Upper lobe of left lung (tissue), 6 donors: Measurements from ENCODE around the gene CENPQ. TPM values are rescaled to one million over a fixed set of nuclear protein-coding genes. Genes with fewer than 3 reads are reported as not detected.

Experiments
- ATAC-seq, 2 donors: fragments of 200-7000 bp; cut with Tn5 transposase; one replicate each; pipeline ENCODE4 v1.9.1; 2022; ENCODE audit warnings: mild to moderate bottlenecking in 2 of 2, moderate library complexity in 2 of 2; ENCODE audit not compliant: low FRiP score in 2 of 2
- DNase-seq, 2 donors: peaks; one replicate each; pipeline ENCODE4 v3.0.0-alpha.2; 2019 to 2020
- H3K27ac ChIP-seq, 4 donors: fragments of 200-600 bp; sonication (generic); one replicate each; pipeline ENCODE4 v1.5.1; 2016 to 2019
- H3K27me3 ChIP-seq, 4 donors: fragments of 200-600 bp; sonication (generic); one replicate each; pipeline ENCODE4 v1.5.1; 2017 to 2019
- H3K36me3 ChIP-seq, 4 donors: fragments of 200-600 bp; sonication (generic); one replicate each; pipeline ENCODE4 v1.5.1; 2016 to 2019
- H3K4me1 ChIP-seq, 4 donors: fragments of 200-600 bp; sonication (generic); one replicate each; pipeline ENCODE4 v1.5.1; 2018 to 2019
- H3K4me3 ChIP-seq, 4 donors: fragments of 200-600 bp; sonication (generic); one replicate each; pipeline ENCODE4 v1.5.1; 2017 to 2019; ENCODE audit warnings: mild to moderate bottlenecking in 2 of 4, moderate library complexity in 1 of 4
- H3K9me3 ChIP-seq, 4 donors: fragments of 200-600 bp; sonication (generic); one replicate each; pipeline ENCODE4 v1.5.1; 2018 to 2019
- CTCF ChIP-seq, 6 experiments: fragments of 450-650 bp in 4 of 6; fragments of 200-600 bp in 2 of 6; sonication (generic) in 2 of 6; IDR thresholded peaks; one replicate each; pipeline ENCODE4 v1.5.1; 2016 to 2019; ENCODE audit warnings: antibody characterized with exemption in 6 of 6
- EP300 ChIP-seq, 4 donors: sonication (generic); formaldehyde crosslinking; IDR thresholded peaks; one replicate each; pipeline ENCODE4 v1.5.1; 2017; ENCODE audit warnings: antibody characterized with exemption in 4 of 4, control low read depth in 2 of 4
- POLR2A ChIP-seq, 4 donors: fragments of 450-650 bp; IDR thresholded peaks; one replicate each; pipeline ENCODE4 v1.5.1; 2016 to 2017; ENCODE audit warnings: antibody characterized with exemption in 4 of 4, mild to moderate bottlenecking in 2 of 4
- POLR2AphosphoS5 ChIP-seq, 2 donors: sonication (generic); formaldehyde crosslinking; IDR thresholded peaks; one replicate each; pipeline ENCODE4 v1.5.1; 2017; ENCODE audit warnings: antibody characterized with exemption in 2 of 2
- WGBS, 2 donors: methylation state at CpG; one replicate each; pipeline ENCODE4 v1.1.5; 2017 to 2018; 5-methylcytosine and 5-hydroxymethylcytosine counted together
- total RNA-seq, 6 donors: library from RNA; depleted of rRNA in 4 of 6; stranded (reverse); fragments of >200 nt in 4 of 6; gene quantifications; one replicate each; pipeline versions ENCODE4 v1.1.0 to v1.2.1, GENCODE V29; 2016 to 2021
- donor health status: DM: no; HTN: no; CAD: no; lungs with moderate emphysema.
- donor health status: DM: no; HTN: yes; CAD: no; lungs with severe emphysema.

The CENPQ gene
- total RNA-seq, 6 donors from 2014 or later, result 0.22 to 4.1 (median 3.6) TPM; not detected in 1

GRCh38 chr6:49524541-49524940, 61.4 kb downstream of the CENPQ start:
- Histone ChIP-seq H3K36me3 (no peaks in the 10 kb centered on the region), H3K27ac (no peak overlapping the region), H3K4me3 (no peak overlapping the region), H3K27me3 (no peaks in the 10 kb centered on the region), H3K9me3 (no peaks in the 10 kb centered on the region), H3K4me1 (no peaks in the 10 kb centered on the region)
- ATAC-seq (no peak), DNase-seq (no peak)
- no peak for TF ChIP-seq POLR2AphosphoS5 (IDR thresholded peaks at IDR 0.05)
- no peak for TF ChIP-seq EP300 (IDR thresholded peaks at IDR 0.05)
- no peak for TF ChIP-seq POLR2A (IDR thresholded peaks at IDR 0.05)
- no peak for TF ChIP-seq CTCF (IDR thresholded peaks at IDR 0.05)
- WGBS, 2 donors, result 89 to 91% methylated on average over 7 of the region's 7 CpGs

GRCh38 chr6:49526598-49526997, 63.4 kb downstream of the CENPQ start:
- ATAC-seq (no peak), DNase-seq (no peak)
- Histone ChIP-seq H3K9me3 (no peaks in the 10 kb centered on the region), H3K27me3 (no peaks in the 10 kb centered on the region), H3K4me3 (no peak overlapping the region), H3K27ac (no peak overlapping the region), H3K36me3 (no peaks in the 10 kb centered on the region), H3K4me1 (no peaks in the 10 kb centered on the region)
- TF ChIP-seq POLR2A (IDR thresholded peaks at IDR 0.05) (no peak), EP300 (IDR thresholded peaks at IDR 0.05) (no peak), CTCF (IDR thresholded peaks at IDR 0.05) (no peak), POLR2AphosphoS5 (IDR thresholded peaks at IDR 0.05) (no peak)
- 72 to 81% methylated on average over 11 to 12 of the region's 12 CpGs for WGBS, 2 donors

GRCh38 chr6:49527320-49527719, 64.2 kb downstream of the CENPQ start:
- H3K9me3 ChIP-seq, result no peaks in the 10 kb centered on the region

GRCh38 chr6:49528571-49528970, 65.4 kb downstream of the CENPQ start:
- ATAC-seq (no peak), DNase-seq (no peak)
- TF ChIP-seq POLR2A (IDR thresholded peaks at IDR 0.05) (no peak), POLR2AphosphoS5 (IDR thresholded peaks at IDR 0.05) (no peak), CTCF (IDR thresholded peaks at IDR 0.05) (no peak), EP300 (IDR thresholded peaks at IDR 0.05) (no peak)
- no peaks in the 10 kb centered on the region for H3K9me3 ChIP-seq
- H3K27ac ChIP-seq, result no peak overlapping the region
- no peak overlapping the region for H3K4me3 ChIP-seq
- H3K4me1 ChIP-seq, result no peaks in the 10 kb centered on the region
- no peaks in the 10 kb centered on the region for H3K36me3 ChIP-seq
- WGBS, 2 donors, result 60 to 61% methylated on average over 3 of the region's 3 CpGs
- no peaks in the 10 kb centered on the region for H3K27me3 ChIP-seq

More at GRCh38 chr6:49527320-49527719, 64.2 kb downstream of the CENPQ start:
- no peaks in the 10 kb centered on the region for H3K27me3 ChIP-seq
- H3K4me3 ChIP-seq, result no peak overlapping the region
- no peak for DNase-seq
- H3K36me3 ChIP-seq, result no peaks in the 10 kb centered on the region
- H3K27ac ChIP-seq, result no peak overlapping the region
- 38 to 42% methylated on average over 1 of the region's 1 CpG for WGBS, 2 donors
- ATAC-seq, result no peak
- TF ChIP-seq CTCF (IDR thresholded peaks at IDR 0.05) (no peak), POLR2A (IDR thresholded peaks at IDR 0.05) (no peak), POLR2AphosphoS5 (IDR thresholded peaks at IDR 0.05) (no peak), EP300 (IDR thresholded peaks at IDR 0.05) (no peak)
- no peaks in the 10 kb centered on the region for H3K4me1 ChIP-seq

- WGBS, 2 donors, result 63 to 78% methylated on average over 2 of the region's 2 CpGs
- Histone ChIP-seq H3K36me3 (no peaks in the 10 kb centered on the region), H3K9me3 (no peaks in the 10 kb centered on the region), H3K27me3 (no peaks in the 10 kb centered on the region), H3K4me3 (no peak overlapping the region), H3K4me1 (no peaks in the 10 kb centered on the region), H3K27ac (no peak overlapping the region)
- DNase-seq (no peak), ATAC-seq (no peak)
- TF ChIP-seq CTCF (IDR thresholded peaks at IDR 0.05), result no peak
- no peak for TF ChIP-seq POLR2AphosphoS5 (IDR thresholded peaks at IDR 0.05)
- TF ChIP-seq POLR2A (IDR thresholded peaks at IDR 0.05), result no peak
- no peak for TF ChIP-seq EP300 (IDR thresholded peaks at IDR 0.05)
These were observed 67.1 kb downstream of the CENPQ start for GRCh38 chr6:49530141-49530776.
